GM12874 (cell line): Measurements from ENCODE around the gene CLRN2.

Experiments used
- CTCF ChIP-seq: IDR thresholded peaks from 2 replicates; pipeline ENCODE4 v1.5.1; 2011; ENCODE audit warnings: low read depth, mild to moderate bottlenecking, control low read depth, low read length, moderate library complexity; ENCODE audit not compliant: insufficient read depth

CLRN2 gene

GRCh38 chr4:17552427-17552826 lies 37.5 kb downstream of the CLRN2 start:
- TF ChIP-seq CTCF: no peak

GRCh38 chr4:17554568-17554967 lies 39.6 kb downstream of the CLRN2 start:
- TF ChIP-seq CTCF: no peak

GRCh38 chr4:17556498-17556897 lies 41.5 kb downstream of the CLRN2 start:
- no peak for TF ChIP-seq CTCF

GRCh38 chr4:17557880-17558279 lies 42.9 kb downstream of the CLRN2 start:
- TF ChIP-seq CTCF: no peak

GRCh38 chr4:17558941-17559708 lies 44.2 kb downstream of the CLRN2 start:
- no peak for TF ChIP-seq CTCF

- TF ChIP-seq CTCF: no peak
These were observed 44.7 kb downstream of the CLRN2 start for GRCh38 chr4:17559709-17560048.

- TF ChIP-seq CTCF: no peak
These were observed 45.2 kb downstream of the CLRN2 start for GRCh38 chr4:17560065-17560673.
